BJ (cell line): ENCODE measurements around the gene NRGN. TPM values are rescaled to one million over a fixed set of nuclear protein-coding genes. Genes with fewer than 3 reads are reported as not detected.

Experiments
- CTCF ChIA-PET: fragments of 350-600 bp; formaldehyde crosslinking; extraction: SDS; loops from one replicate; lab custom pipeline; 2021; ENCODE audit warnings: antibody characterized with exemption, inconsistent platforms; lab: Yijun Ruan, JAX
- POLR2A ChIA-PET: fragments of 300-600 bp; sonication (Branson Sonifier 250); formaldehyde crosslinking; extraction: SDS; loops from one replicate; lab custom pipeline; 2021; ENCODE audit warnings: antibody characterized with exemption; lab: Charles Lee
- DNase-seq: peaks from one replicate; pipeline ENCODE4 v3.0.0-alpha.2; 2011; ENCODE audit warnings: low read depth
- H3K27me3 ChIP-seq: 2 replicates; pipeline ENCODE4 v1.6.0; 2011; ENCODE audit warnings: low read length; ENCODE audit not compliant: control insufficient read depth, insufficient read depth
- H3K36me3 ChIP-seq: 2 replicates; pipeline ENCODE4 v1.5.1; 2011; ENCODE audit warnings: low read length; ENCODE audit not compliant: control insufficient read depth, insufficient read depth
- H3K4me3 ChIP-seq: 2 replicates; pipeline ENCODE4 v1.5.1; 2011; ENCODE audit warnings: low read depth, mild to moderate bottlenecking, control low read depth, low read length
- CTCF ChIP-seq: IDR thresholded peaks from 2 replicates; pipeline ENCODE4 v1.5.1; 2011; ENCODE audit warnings: low read depth, mild to moderate bottlenecking, control low read depth, inconsistent platforms, low read length, moderate library complexity; ENCODE audit not compliant: insufficient read depth
- polyA plus RNA-seq: library from polyadenylated mRNA; depleted of rRNA; stranded (reverse); fragments of >200 nt; gene quantifications from 2 replicates; pipeline ENCODE4 v1.2.3, GENCODE V29; 2011

The NRGN gene
- polyA plus RNA-seq, 1 experiment = 1.6 TPM

- POLR2A ChIA-PET = interaction anchor here (0.5 kb wide), 1 partner anchor 1701 kb away, joined by 15 read pairs; no protein-coding TSS in a partner anchor
- Histone ChIP-seq H3K4me3 (no peak overlapping the region), H3K36me3 (no peaks in the 10 kb centered on the region), H3K27me3 (no peaks in the 10 kb centered on the region)
- DNase-seq = no peak
- no peak for TF ChIP-seq CTCF
- CTCF ChIA-PET = interaction anchor here (0.8 to 1.5 kb wide), 5 partner anchors 14 to 33 kb away, joined by 3 to 5 read pairs (median 3); partner anchors contain the start of gene ESAM
Measured at GRCh38 chr11:124779568-124779967, 39.8 kb downstream of the NRGN start.

GRCh38 chr11:124783002-124783401 lies 43.3 kb downstream of the NRGN start:
- CTCF ChIA-PET = interaction anchor here (1.1 to 2.7 kb wide), 4 partner anchors 11 to 114 kb away, joined by 3 to 15 read pairs (median 4); no protein-coding TSS in a partner anchor

DNA sequence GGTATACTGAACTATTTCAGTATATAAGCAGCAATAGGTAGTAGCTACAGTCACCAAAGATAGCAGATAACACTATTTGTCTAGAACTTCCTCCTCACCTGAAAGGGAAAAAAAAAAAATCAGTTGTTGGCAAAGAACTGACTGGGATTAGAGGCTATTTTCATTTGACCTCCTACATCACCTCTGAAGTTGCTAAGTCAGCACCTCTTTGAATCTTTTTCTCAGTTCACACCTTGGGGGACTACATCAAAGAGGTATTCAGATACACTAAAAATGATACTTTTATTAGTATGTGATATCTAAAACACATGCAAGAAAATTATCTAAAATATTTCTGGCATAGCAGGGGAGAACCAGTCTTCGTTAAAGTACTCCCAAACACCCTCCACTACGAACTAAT lies 44.3 kb downstream of the NRGN start:
- no peak for TF ChIP-seq CTCF
- no peak for DNase-seq
- POLR2A ChIA-PET = no interaction called here
- no peaks in the 10 kb centered on the region for H3K36me3 ChIP-seq
- no peak overlapping the region for H3K4me3 ChIP-seq
- CTCF ChIA-PET = interaction anchor here (1.1 to 2.7 kb wide), 3 partner anchors 10 to 26 kb away, joined by 4 to 15 read pairs (median 4); no protein-coding TSS in a partner anchor
- H3K27me3 ChIP-seq = no peaks in the 10 kb centered on the region

More at GRCh38 chr11:124783002-124783401, 43.3 kb downstream of the NRGN start:
- POLR2A ChIA-PET = no interaction called here
- H3K27me3 ChIP-seq = no peaks in the 10 kb centered on the region
- no peak for TF ChIP-seq CTCF
- no peaks in the 10 kb centered on the region for H3K36me3 ChIP-seq
- no peak for DNase-seq
- no peak overlapping the region for H3K4me3 ChIP-seq

- DNase-seq = no peak
- TF ChIP-seq CTCF = no peak
- no peaks in the 10 kb centered on the region for H3K27me3 ChIP-seq
- H3K36me3 ChIP-seq = no peaks in the 10 kb centered on the region
- ChIA-PET POLR2A (no interaction called here), CTCF (no interaction called here)
- no peak overlapping the region for H3K4me3 ChIP-seq
Measured at GRCh38 chr11:124788521-124788920, 48.8 kb downstream of the NRGN start.

DNA sequence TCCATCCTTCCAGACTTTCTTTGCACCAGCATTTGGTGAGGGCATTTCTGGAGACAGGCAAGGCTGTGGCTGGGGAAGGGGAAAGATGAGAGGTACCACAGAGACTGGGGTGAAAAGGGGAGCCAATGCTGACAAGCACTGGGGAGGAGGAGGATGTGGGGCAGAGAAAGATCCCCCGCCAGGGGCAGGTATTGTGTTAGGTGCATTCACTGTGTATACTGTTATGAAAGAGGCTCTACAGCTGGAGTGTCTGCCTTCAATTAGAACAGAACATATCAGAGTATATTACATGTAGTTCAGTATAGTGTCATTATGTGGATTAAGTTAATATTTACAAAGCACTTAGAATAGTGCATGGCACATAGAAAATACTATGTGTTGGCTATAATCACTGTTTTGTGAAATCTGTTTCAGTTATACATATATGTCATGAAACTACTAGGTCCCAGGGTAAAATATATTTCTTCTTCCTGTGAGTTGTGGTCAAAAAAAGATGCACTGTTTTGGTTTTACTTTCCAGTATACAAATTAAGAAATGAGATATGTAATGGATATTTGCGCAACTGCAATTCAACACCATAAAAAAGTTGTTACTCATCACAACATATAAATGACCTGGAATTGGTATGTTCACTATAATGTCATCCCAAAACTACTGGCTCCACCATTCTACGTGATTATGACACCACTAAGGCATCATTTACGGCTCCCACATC lies 52.0 kb downstream of the NRGN start:
- CTCF ChIA-PET = interaction anchor here (1.0 to 2.6 kb wide), 6 partner anchors 13 to 122 kb away, joined by 3 to 15 read pairs (median 4); no protein-coding TSS in a partner anchor
- POLR2A ChIA-PET = no interaction called here
- no peak for DNase-seq
- Histone ChIP-seq H3K4me3 (no peak overlapping the region), H3K27me3 (no peaks in the 10 kb centered on the region), H3K36me3 (no peaks in the 10 kb centered on the region)
- no peak for TF ChIP-seq CTCF
